HG03354 (cell line): ENCODE data around the gene MBOAT2.

Experiments
- ATAC-seq: cut with Tn5 transposase; IDR thresholded peaks from one replicate; pipeline ENCODE4 v1.9.1; 2021; ENCODE audit warnings: mild to moderate bottlenecking; ENCODE audit not compliant: unreplicated experiment, poor library complexity, severe bottlenecking

The MBOAT2 gene

GRCh38 chr2:8840475-8841091 is 162.9 kb downstream of the MBOAT2 start:
- no peak for ATAC-seq

- no peak for ATAC-seq
Observed at GRCh38 chr2:8839189-8839965, 164.1 kb downstream of the MBOAT2 start.

GRCh38 chr2:8837795-8838140 is 165.7 kb downstream of the MBOAT2 start:
- peak; percentile 23 for ATAC-seq

- peak; percentile 94 for ATAC-seq
Observed at GRCh38 chr2:8836971-8837794, 166.3 kb downstream of the MBOAT2 start, which contains the start of gene KIDINS220. Gene KIDINS220, minus strand, starts transcription at chr2:8837613. Its CDS starts 10,520 bp downstream, at chr2:8827093.

GRCh38 chr2:8835279-8835678 is 168.2 kb downstream of the MBOAT2 start:
- ATAC-seq, result no peak

- no peak for ATAC-seq
Observed at GRCh38 chr2:8833853-8834252, 169.6 kb downstream of the MBOAT2 start.

- ATAC-seq, result no peak
Observed at GRCh38 chr2:8831516-8831915, 172.0 kb downstream of the MBOAT2 start.

- no peak for ATAC-seq
Observed at GRCh38 chr2:8827729-8828128, 175.8 kb downstream of the MBOAT2 start.

- no peak for ATAC-seq
Observed at GRCh38 chr2:8822218-8822617, 181.3 kb downstream of the MBOAT2 start.

GRCh38 chr2:8821276-8822217 is 181.9 kb downstream of the MBOAT2 start:
- no peak for ATAC-seq

- no peak for ATAC-seq
Observed at GRCh38 chr2:8819948-8820347, 183.5 kb downstream of the MBOAT2 start.

GRCh38 chr2:8819194-8819593 is 184.3 kb downstream of the MBOAT2 start:
- ATAC-seq, result no peak

- no peak for ATAC-seq
Observed at GRCh38 chr2:8817221-8817620, 186.3 kb downstream of the MBOAT2 start.

GRCh38 chr2:8806885-8807704 is 196.4 kb downstream of the MBOAT2 start:
- no peak for ATAC-seq

- no peak for ATAC-seq
Observed at GRCh38 chr2:8805278-8806210, 197.9 kb downstream of the MBOAT2 start.

- ATAC-seq, result peak; percentile 98
Observed at GRCh38 chr2:8803658-8804379, 199.7 kb downstream of the MBOAT2 start.

- no peak for ATAC-seq
Observed at GRCh38 chr2:8802741-8803140, 200.7 kb downstream of the MBOAT2 start.
